Stimulated activated naive CD8-positive, alpha-beta T cell treated with anti-CD3 and anti-CD28 coated beads, Interleukin-15, amount 100 ng/mL, for 72 hours (primary cell): Measurements from ENCODE around the gene BRSK1.

ENCODE experiments used
- ATAC-seq: fragments of 150-1000 bp; cut with Tn5 transposase; 2 replicates; pipeline ENCODE4 v1.10.0; 2021; ENCODE audit warnings: mild to moderate bottlenecking, moderate library complexity
- DNase-seq, 2 donors: peaks; one replicate each; pipeline ENCODE4 v3.0.0; 2021 to 2022
- H3K27ac Mint-ChIP-seq, 2 donors: one replicate each; pipeline ENCODE4 v1.8.0; 2022; ENCODE audit warnings: mild to moderate bottlenecking in 2 of 2, mixed read lengths in 2 of 2, moderate library complexity in 2 of 2
- H3K27me3 Mint-ChIP-seq: one replicate; pipeline ENCODE4 v1.8.0; 2022; ENCODE audit warnings: mixed read lengths
- H3K4me1 Mint-ChIP-seq: one replicate; pipeline ENCODE4 v1.8.0; 2022; ENCODE audit warnings: mild to moderate bottlenecking, mixed read lengths
- H3K4me3 Mint-ChIP-seq, 2 donors: one replicate each; pipeline ENCODE4 v1.8.0; 2022; ENCODE audit warnings: mild to moderate bottlenecking in 2 of 2, mixed read lengths in 2 of 2, moderate library complexity in 1 of 2
- H3K9me3 Mint-ChIP-seq, 2 donors: one replicate each; pipeline ENCODE4 v1.8.0; 2022; ENCODE audit warnings: mixed read lengths in 2 of 2

The BRSK1 gene

DNA sequence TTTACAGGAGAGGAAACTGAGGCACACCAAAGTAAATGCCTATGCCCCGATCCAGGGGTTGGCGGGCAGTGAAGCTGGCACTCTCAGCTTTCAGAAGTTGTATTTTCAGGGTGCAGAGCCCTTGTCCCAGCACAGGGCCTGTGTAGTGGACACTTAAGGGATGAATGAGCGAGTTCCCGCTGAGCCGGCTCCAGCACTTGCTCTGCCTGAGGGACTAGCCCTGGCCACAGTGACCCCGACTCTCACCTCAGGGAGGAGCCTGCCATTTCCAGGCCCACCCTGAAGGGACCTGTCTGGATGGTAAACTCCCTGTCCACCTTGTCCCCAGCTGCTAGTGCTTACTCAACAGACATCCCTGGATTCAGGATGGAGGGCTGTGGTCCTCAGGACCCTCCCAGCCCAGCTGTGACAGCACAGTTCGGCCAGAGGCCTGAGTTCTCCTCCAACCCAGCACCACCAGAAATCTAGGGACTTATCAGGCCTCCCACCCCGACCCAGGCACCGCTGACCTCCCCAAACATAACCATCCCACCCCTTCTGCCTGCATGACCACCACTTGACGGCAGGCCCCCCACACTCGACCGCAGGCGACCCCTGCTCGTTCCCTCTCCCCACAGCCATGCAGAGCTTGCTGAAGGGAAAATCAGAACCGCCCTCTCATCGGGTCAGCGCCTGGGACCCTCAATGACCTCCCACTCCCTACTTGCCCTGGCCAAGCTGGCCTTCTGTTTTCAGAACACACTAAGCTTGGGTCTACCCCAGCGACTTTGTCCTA lies 33.3 kb upstream of the BRSK1 start:
- Mint-ChIP-seq H3K4me1 (peaks cover 70% of the 10 kb centered on the region), H3K27ac (peak overlapping the region; percentile 77 to 87), H3K4me3 (peak overlapping the region; percentile 88 to 99), H3K27me3 (no peaks in the 10 kb centered on the region), H3K9me3 (no peaks in the 10 kb centered on the region)
- no peak for DNase-seq
- ATAC-seq = no peak

DNA sequence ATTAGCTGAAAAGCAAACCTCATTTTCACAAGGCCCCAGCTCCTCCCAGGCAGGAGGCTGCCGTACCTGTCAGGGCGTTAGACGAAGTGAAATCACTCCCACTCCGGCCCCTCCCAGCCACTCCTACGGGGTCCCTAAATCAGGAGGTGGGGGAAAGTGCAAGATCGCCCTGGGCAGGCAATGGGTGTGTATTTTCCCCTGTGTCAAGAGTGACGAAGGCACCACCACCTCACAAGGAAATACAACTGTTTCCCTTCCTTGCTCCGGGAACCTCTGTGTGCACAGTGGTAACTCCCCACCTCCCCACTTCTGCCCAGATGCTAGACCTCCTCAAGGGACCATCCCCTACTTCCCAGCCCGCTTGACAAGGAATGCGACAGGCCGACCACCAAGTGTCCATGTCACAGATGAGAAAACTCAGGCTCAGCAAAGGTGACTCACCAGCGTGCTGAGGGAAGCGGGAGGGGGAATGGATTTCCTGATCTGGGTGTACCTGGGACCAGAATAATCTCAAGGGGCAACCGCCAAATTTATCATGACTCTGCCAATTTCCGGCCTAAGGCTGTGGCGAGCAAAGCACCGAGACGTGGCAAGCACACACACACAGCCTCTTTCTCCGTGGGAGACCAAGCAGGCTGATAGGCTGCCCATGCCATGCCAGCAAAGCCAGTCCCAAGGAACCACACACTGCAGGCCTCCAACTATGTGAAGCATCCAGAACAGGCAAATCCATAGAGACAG lies 32.3 kb upstream of the BRSK1 start:
- peak overlapping the region; percentile 65 to 96 for H3K27ac Mint-ChIP-seq
- H3K27me3 Mint-ChIP-seq = no peaks in the 10 kb centered on the region
- H3K4me1 Mint-ChIP-seq = peaks cover 75% of the 10 kb centered on the region
- no peaks in the 10 kb centered on the region for H3K9me3 Mint-ChIP-seq
- H3K4me3 Mint-ChIP-seq = peak overlapping the region; percentile 88 to 99
- peak; percentile 56 for ATAC-seq
- DNase-seq = peak in 1 of 2 donors; percentile 57

DNA sequence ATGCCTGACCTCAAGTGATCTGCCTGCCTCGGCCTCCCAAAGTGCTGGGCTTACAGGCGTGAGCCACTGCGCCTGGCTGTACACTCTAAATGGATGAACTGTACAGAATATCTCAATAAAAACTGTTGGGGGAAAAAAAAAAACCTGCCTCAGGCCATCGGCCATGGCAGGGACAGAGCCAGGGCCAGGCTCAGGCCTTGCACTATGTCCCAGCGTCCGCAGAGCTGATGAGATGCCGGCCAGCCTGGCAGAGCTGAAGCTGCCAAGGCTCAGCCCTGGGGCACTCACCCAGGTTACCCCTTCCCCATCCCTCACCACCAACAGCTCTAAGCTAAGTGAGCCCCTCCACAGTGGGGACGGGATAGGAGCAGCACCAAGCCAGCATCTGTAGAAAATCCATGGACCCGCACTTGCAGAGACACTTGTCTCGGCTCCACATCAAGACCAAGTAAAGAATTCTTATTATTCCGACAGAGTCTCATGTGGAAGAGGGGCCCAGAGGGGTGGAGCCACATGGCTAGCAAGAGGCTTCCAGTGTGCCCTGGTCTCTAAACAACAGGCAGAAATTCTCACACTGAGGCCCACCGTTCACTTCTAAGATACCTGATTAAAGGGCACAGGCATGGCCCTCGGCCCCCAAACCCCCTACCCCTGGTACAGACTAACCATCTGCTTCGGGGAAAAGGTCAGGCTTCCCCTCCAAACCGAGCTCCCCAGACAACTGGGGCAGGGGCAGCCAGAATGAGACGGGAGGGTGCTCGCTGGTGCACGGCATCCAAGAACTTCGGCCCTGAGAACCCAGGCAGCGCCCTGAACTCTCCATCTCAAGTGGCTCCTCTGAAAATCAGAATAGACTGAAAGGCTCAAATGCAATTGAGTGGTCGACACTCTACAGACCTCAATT lies 30.8 kb upstream of the BRSK1 start:
- H3K4me1 Mint-ChIP-seq = peaks cover 82% of the 10 kb centered on the region
- H3K27ac Mint-ChIP-seq = peak overlapping the region; percentile 98 to 99
- no peaks in the 10 kb centered on the region for H3K27me3 Mint-ChIP-seq

DNA sequence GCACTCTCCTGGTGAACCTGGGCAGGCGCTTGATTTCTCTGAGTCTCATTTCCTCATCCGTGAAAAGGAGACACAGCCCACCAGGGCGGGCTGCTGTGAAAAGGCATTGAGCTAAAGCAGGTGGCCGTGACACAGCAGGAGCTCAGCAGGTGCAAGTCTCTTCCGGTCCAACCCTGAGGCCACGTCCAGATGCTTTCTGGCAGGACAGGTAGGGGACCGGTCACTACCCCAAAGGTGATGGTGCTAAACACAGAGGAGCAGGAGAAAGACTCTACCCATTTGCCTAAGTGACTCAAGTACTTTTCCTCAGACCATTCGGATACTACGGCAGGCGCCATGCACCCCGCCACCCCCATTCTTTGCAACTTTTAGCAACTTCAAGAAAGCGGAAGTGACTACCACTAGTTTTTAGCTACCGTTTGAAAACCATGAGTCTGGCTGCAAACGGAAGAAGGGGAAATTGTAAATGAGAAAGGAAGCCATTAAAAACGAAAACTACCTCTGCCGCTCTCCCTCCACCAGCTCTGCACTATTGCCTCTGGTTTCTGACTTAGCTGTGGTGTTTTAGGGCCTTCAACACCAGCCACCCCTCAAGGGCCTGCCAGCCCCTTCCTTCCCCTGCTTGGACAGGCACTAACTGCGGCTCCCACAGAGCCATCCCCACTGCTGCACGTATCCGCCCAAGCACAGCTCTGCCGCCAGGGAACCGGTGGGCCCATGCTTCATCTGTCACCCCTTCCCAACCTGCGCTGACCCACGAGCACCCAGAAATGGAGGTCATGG lies 29.8 kb upstream of the BRSK1 start:
- ATAC-seq (peak; percentile 44), DNase-seq (peak; percentile 58 to 68)

More for the DNA sequence above, 30.8 kb upstream of the BRSK1 start:
- Mint-ChIP-seq H3K9me3 (no peaks in the 10 kb centered on the region), H3K4me3 (peak overlapping the region; percentile 97 to 99)
- ATAC-seq (no peak), DNase-seq (no peak)

DNA sequence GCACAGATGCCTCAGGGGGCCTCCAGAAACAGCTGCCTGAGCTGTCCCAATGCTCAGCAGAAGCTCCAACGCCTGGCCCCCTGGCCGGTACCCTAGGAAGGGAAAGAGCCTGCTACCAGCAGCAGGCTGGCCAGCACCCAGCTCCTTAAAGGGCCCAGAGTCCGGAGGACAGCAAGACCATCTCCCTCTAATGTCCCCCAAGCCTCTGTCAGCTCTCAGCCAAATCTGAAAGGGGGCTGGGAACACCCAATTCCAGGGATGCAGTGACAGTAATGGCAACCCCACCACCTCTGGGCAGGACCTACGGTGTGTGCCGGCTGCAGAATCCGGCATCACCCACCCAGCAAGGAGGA lies 29.2 kb upstream of the BRSK1 start:
- Mint-ChIP-seq H3K4me1 (peaks cover 71% of the 10 kb centered on the region), H3K4me3 (peak overlapping the region; percentile 97 to 99), H3K27ac (peak overlapping the region; percentile 98 to 99), H3K27me3 (no peaks in the 10 kb centered on the region), H3K9me3 (no peaks in the 10 kb centered on the region)
- ATAC-seq (no peak), DNase-seq (no peak)

More for the DNA sequence above, 29.8 kb upstream of the BRSK1 start:
- no peaks in the 10 kb centered on the region for H3K9me3 Mint-ChIP-seq
- peaks cover 72% of the 10 kb centered on the region for H3K4me1 Mint-ChIP-seq
- peak overlapping the region; percentile 97 to 99 for H3K4me3 Mint-ChIP-seq
- peak overlapping the region; percentile 98 to 99 for H3K27ac Mint-ChIP-seq
- no peaks in the 10 kb centered on the region for H3K27me3 Mint-ChIP-seq

DNA sequence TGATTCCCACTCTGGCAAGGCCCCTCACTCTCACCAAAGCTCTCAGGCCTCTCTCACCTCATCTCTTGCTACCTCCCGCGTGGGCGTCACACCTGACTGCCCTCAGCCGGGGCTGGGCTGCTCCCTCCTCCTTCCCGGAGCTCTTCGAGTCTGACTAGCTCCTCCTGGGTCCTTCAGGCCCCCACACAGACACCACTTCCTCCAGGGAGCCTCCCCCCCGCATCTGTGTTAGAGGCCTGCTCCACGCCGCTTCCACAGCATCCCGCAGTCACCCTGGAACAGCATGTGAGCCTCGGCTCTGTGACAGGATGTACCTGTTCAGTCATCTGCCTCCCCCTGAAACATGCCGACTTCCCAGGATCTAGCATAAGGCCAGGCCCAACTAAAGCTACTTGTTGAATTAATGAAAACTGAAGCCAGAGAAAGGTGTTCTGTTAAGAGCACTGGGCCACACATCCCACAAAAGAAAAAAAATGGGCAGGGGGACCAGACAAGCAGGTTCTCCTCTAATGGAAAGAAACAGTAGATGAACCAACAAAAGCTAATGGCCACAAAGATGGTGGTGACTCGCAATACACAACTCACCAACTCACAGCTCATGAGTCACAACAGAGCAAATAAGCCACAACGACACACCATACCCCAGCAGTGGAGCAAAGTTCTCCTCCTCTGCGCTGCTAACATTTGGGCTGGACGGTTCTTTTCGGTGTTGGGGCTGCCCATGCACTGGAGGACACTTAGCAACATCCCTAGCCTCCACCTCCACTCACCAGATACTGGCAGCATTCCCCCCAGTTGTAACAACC lies 28.0 kb upstream of the BRSK1 start:
- peak overlapping the region; percentile 98 to 99 for H3K27ac Mint-ChIP-seq
- peak; percentile 24 for ATAC-seq
- no peaks in the 10 kb centered on the region for H3K27me3 Mint-ChIP-seq

DNA sequence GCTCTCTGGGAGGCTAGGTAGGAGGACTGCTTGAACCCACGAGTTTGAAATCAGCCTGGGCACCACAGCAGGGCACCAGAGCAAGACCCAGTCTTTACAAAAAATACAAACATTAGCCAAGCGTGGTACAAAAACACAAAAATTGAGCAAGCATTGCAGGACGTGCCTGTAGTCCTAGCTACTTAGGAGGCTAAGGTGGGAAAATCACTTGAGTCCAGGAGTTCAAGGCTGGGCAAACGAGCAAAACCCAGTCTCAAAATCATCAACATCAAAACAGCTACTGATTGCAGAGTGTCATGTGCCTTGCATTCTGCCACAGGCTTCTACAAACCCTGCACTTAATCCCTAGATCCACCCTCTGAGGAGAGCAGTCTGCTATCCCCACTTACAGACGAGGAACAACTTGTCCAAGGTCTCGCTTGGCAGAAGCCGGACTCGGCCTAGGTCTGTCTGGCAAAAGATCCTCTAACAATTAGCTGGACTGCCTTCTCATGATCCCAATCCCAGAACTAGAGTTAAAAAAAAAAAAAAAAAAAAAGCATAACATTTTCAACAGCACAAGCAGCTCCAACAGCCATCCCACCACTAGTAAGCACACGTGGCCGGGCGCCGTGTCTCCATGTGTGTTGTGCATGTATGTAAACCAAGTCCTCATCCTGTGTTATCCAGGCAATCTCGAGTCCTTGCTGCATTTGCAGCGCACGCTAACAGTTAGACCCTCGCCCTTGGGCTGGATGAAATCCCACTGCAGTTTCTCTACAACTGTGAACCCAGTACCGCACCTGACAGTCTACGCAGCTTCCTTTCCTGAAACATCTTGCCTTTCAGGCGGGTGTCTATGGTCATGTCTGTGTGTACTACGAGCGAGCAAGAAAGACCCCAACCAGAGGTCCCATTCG lies 27.0 kb upstream of the BRSK1 start:
- Mint-ChIP-seq H3K27ac (peak overlapping the region; percentile 98 to 99), H3K4me1 (peaks cover 59% of the 10 kb centered on the region)

More for the DNA sequence above, 28.0 kb upstream of the BRSK1 start:
- H3K4me3 Mint-ChIP-seq = peak overlapping the region; percentile 97 to 99
- peak; percentile 20 to 74 for DNase-seq
- H3K9me3 Mint-ChIP-seq = no peaks in the 10 kb centered on the region
- H3K4me1 Mint-ChIP-seq = peaks cover 69% of the 10 kb centered on the region

DNA sequence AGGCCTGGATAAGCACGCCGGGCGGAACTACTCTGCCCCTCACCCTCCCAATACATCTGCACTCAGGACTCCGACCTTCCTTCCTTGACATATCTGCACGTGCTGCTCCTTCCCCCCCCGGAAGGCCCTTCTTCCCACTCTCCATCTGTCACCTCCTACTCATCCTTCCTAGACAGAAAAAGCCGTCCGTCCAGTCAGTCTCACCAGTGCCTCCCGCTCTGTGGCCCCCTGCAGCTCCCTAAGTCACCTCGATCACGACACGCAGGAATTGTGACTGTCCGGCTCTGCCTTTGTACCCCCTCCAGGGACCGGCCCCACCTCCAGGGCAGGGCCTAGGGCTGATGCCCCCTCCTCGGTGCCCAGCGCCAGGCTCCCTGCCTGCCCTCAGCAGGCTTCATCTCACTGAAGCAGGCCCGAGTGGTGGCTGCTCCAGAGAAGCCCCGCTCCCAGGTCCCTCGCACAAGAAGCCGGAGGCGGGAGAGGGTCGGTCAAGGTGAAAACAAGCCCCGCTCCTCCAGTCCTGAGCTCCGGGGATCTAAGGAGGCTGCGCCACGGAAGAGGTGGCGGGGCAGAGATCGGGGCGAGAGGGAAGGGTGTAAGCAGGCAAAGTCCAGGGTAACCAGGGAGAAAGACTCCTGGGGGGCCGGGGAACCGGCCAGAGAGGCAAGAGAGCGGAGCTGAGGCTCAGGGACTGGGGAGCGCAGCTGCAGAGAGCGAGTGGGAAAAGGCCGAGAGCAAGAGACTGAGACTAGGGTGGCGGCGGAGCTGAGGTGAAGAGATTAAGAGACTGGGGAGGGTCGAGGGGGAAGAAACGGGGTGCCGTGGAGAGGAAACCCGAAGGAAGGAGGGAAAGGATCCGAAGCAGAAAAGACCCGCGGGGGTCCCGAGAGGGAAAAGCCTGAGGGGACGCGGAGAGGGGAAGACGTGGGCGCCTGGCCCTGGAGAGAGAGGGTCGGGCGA lies 26.1 kb upstream of the BRSK1 start:
- ATAC-seq = no peak
- Mint-ChIP-seq H3K27ac (peak overlapping the region; percentile 97 to 98), H3K4me3 (peak overlapping the region; percentile 97 to 99), H3K9me3 (no peaks in the 10 kb centered on the region), H3K27me3 (no peaks in the 10 kb centered on the region), H3K4me1 (peaks cover 50% of the 10 kb centered on the region)
- peak; percentile 35 to 43 for DNase-seq

More for the DNA sequence above, 27.0 kb upstream of the BRSK1 start:
- no peaks in the 10 kb centered on the region for H3K27me3 Mint-ChIP-seq
- peak overlapping the region; percentile 97 to 99 for H3K4me3 Mint-ChIP-seq
- no peak for ATAC-seq
- no peaks in the 10 kb centered on the region for H3K9me3 Mint-ChIP-seq
- no peak for DNase-seq

DNA sequence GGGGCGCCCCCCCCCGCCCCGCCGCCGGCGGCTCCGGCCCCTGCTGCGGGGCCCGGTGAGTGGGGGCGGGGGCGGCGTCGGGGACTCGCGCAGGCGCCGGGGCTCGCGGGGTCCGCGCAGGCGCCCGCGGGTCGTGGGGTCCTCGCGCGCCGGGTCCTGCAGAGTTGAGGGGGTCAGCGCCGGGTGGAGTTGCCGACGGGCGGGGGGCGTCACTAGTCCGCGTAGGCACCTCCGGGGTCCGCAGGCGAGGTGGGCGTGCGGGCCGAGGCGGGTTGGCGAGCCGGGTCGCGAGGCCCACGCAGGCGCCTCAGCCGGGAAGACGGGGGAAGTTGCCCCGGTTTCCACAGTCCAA lies 25.3 kb upstream of the BRSK1 start:
- peak overlapping the region; percentile 92 to 97 for H3K4me3 Mint-ChIP-seq
- H3K27ac Mint-ChIP-seq = peak overlapping the region in 1 of 2 donors; percentile 99
- no peaks in the 10 kb centered on the region for H3K27me3 Mint-ChIP-seq
- peaks cover 43% of the 10 kb centered on the region for H3K4me1 Mint-ChIP-seq
- DNase-seq (no peak), ATAC-seq (peak; percentile 5)
- no peaks in the 10 kb centered on the region for H3K9me3 Mint-ChIP-seq

DNA sequence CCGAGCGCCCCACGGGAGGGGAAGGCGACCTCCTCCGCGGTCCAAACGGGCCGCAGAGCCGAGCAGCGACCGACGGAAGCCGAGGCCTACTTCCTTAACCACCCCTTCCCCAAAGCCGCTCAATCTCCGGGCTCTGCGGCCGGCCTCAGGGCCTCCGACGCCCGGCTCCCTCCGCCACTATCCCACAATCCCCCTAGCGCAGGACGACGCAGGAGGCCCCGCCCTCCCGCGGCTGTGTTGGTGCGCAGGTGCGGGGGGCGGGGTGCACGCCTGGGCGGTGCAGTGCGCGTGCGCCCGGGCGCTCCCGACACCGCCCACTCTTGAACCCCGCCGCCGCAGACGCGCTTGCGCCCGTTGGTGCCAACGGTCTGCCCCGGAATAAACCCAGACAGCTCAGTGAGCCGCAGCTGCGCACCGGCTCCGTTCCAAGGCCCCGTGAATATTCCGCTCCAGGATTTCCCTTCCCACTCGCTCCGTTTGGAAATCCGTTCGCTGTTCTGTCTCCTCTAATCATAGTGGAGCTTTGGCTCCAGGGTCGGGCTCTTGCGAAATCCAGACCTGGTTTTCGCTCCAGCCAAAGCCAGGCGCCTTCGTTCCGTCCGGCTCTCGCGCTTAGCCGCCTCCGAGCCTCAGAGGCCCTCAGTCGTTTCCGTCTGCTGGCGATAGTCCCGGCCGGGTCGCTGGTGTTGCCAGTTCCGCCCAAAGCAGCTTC lies 24.8 kb upstream of the BRSK1 start, which contains the start of gene PPP6R1:
PPP6R1 (minus strand) TSS at position 190 of the 712 bp plus-strand sequence. CDS start 11,914 bp downstream, outside the sequence.
- H3K27me3 Mint-ChIP-seq = no peaks in the 10 kb centered on the region
- no peaks in the 10 kb centered on the region for H3K9me3 Mint-ChIP-seq
- H3K27ac Mint-ChIP-seq = peak within 1 kb of the TSS; percentile 99
- peak; percentile 80 for ATAC-seq
- DNase-seq = peak; percentile 99
- H3K4me3 Mint-ChIP-seq = peak within 1 kb of the TSS; percentile 97 to 99
- H3K4me1 Mint-ChIP-seq = peaks cover 37% of the 10 kb centered on the region

DNA sequence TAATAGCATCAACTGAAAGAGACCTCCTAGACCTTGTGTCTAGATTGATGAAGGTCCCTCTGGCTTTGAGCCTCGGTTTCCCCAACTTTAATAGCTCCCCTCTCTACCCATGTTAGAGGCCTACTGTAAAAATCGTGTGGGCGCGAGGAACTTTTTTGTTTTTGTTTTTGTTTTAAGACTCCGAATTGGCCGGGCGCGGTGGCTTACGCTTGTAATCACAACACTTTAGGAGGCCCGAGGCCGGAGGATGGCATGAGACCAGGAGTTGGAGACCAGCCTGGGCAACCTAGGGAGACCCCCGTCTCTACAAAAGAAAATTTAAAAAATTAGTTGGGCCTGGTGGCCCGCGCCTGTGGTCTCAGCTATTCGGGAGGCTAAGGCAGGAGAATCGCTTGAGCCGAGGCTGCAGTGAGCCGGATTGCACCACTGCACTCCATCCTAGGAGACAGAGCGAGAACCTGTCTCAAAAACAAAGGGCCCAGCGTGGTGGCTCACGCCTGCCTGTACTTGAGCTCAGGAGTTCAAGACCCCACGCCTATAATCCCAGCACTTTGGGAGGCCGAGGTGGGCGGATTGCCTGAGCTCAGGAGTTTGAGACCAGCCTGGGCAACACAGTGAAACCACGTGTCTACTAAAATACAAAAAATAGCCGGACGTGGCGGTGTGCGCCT lies 24.1 kb upstream of the BRSK1 start:
- H3K27ac Mint-ChIP-seq = peak overlapping the region; percentile 99
- no peak for ATAC-seq
- peaks cover 37% of the 10 kb centered on the region for H3K4me1 Mint-ChIP-seq
- H3K27me3 Mint-ChIP-seq = no peaks in the 10 kb centered on the region
- H3K4me3 Mint-ChIP-seq = peak overlapping the region; percentile 92 to 97
- no peak for DNase-seq
- no peaks in the 10 kb centered on the region for H3K9me3 Mint-ChIP-seq
